Esophagus squamous epithelium (tissue), 5 donors: ENCODE results near the gene PLA2G4B. TPM values are rescaled to one million over a fixed set of nuclear protein-coding genes. Genes with fewer than 3 reads are reported as not detected.

Experiments
- DNase-seq: peaks from one replicate; lab custom pipeline; 2025; lab: John Stamatoyannopoulos, UW
- H3K27ac ChIP-seq, 4 donors: fragments of 200-600 bp; sonication (generic); one replicate each; pipeline ENCODE4 v1.5.1; 2016 to 2019; ENCODE audit warnings: mild to moderate bottlenecking in 1 of 4
- H3K27me3 ChIP-seq, 4 donors: fragments of 200-600 bp; sonication (generic); 1 replicate in 3 of 4; 2 replicates in 1 of 4; pipeline versions ENCODE4 v1.5.1 to v1.6.0; 2017 to 2021; ENCODE audit warnings: antibody characterized with exemption in 1 of 4
- H3K36me3 ChIP-seq, 3 donors: fragments of 200-600 bp; sonication (generic); one replicate each; pipeline ENCODE4 v1.5.1; 2016 to 2019
- H3K4me1 ChIP-seq, 3 donors: fragments of 200-600 bp; sonication (generic); one replicate each; pipeline ENCODE4 v1.5.1; 2017 to 2019
- H3K4me3 ChIP-seq, 4 donors: fragments of 200-600 bp; sonication (generic); 1 replicate in 3 of 4; 2 replicates in 1 of 4; pipeline ENCODE4 v1.5.1; 2016 to 2019; ENCODE audit warnings: mild to moderate bottlenecking in 2 of 4, moderate library complexity in 1 of 4
- H3K9me3 ChIP-seq, 3 donors: fragments of 200-600 bp; sonication (generic); one replicate each; pipeline ENCODE4 v1.5.1; 2016 to 2019
- POLR2A ChIP-seq, 4 donors: fragments of 450-650 bp; IDR thresholded peaks; one replicate each; pipeline ENCODE4 v1.6.1; 2017; ENCODE audit warnings: antibody characterized with exemption in 4 of 4, mild to moderate bottlenecking in 4 of 4, moderate library complexity in 3 of 4
- WGBS, 2 donors: methylation state at CpG; one replicate each; pipeline ENCODE4 v1.1.5; 2018; 5-methylcytosine and 5-hydroxymethylcytosine counted together
- intact Hi-C: fragments of 100-400 bp; cut with DNase I; formaldehyde crosslinking; loops from one replicate; pipeline ENCODE4 v1.15.0; 2022
- total RNA-seq, 4 donors: library from RNA; depleted of rRNA; stranded (reverse); fragments of >200 nt; gene quantifications; one replicate each; pipeline ENCODE4 v1.1.0, GENCODE V29; 2016
- TF ChIP-seq, protein P1 (sequence below), 6 experiments: fragments of 450-650 bp in 4 of 6; fragments of 200-600 bp in 2 of 6; sonication (generic) in 2 of 6; IDR thresholded peaks; one replicate each; pipeline ENCODE4 v1.5.1; 2016 to 2019; ENCODE audit warnings: antibody characterized with exemption in 6 of 6, mild to moderate bottlenecking in 4 of 6, moderate library complexity in 4 of 6
- donor health status: DM: yes; HTN: yes; CAD: no.

Gene PLA2G4B
- total RNA-seq, 4 donors from 2014 or later, result 26.5 to 58.9 (median 39.7) TPM

DNA sequence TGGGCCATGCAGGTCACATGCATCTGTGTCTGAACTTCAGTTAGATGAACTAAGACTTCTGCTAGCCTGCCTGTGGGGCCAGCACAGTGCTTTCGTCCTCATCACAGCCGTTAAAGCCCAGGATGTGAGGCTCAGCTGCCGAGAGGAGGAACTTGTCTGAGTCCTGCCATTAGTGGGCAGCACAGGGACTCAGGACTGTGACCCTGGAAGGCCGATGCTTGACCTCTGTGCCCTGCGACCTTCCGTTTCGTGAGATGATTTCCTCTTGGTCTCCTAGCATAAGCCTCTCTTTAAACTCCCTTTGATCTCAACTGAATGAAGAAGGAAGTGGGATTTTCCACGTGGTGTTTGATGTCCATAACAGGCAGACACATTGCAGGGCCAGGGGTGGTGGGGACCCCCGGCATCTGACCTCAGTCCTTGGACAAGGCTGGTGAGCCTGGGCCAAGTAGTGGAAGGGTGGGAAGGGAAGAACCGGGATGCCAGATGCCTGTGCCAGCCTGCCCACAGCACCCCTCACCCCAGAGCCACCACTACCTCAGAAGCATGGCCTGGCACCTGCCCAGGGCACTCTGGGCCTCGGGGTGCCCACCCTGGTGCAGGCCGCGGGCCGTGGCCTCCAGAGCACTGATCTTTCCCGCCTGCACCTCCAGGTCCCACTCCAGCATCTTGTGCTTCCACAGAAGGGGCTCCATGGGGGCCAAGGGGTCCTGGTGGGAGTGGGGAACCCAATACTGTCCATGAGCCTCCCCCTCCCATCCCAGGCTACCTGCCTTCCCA lies 21.6 kb downstream of the PLA2G4B start:
- WGBS, 2 donors, result 56 to 66% methylated on average over 5 to 7 of the region's 15 CpGs
- no peaks in the 10 kb centered on the region for H3K9me3 ChIP-seq
- H3K27me3 ChIP-seq, result peaks cover 0 to 22% (median 0%) of the 10 kb centered on the region in 4 donors
- no peaks in the 10 kb centered on the region for H3K36me3 ChIP-seq
- TF ChIP-seq POLR2A (IDR thresholded peaks at IDR 0.05), result no peak
- TF ChIP-seq, protein P1, sequence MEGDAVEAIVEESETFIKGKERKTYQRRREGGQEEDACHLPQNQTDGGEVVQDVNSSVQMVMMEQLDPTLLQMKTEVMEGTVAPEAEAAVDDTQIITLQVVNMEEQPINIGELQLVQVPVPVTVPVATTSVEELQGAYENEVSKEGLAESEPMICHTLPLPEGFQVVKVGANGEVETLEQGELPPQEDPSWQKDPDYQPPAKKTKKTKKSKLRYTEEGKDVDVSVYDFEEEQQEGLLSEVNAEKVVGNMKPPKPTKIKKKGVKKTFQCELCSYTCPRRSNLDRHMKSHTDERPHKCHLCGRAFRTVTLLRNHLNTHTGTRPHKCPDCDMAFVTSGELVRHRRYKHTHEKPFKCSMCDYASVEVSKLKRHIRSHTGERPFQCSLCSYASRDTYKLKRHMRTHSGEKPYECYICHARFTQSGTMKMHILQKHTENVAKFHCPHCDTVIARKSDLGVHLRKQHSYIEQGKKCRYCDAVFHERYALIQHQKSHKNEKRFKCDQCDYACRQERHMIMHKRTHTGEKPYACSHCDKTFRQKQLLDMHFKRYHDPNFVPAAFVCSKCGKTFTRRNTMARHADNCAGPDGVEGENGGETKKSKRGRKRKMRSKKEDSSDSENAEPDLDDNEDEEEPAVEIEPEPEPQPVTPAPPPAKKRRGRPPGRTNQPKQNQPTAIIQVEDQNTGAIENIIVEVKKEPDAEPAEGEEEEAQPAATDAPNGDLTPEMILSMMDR (IDR thresholded peaks at IDR 0.05), result no peak
- H3K4me3 ChIP-seq, result no peak overlapping the region
- intact Hi-C loops, result no loop called here
- peaks cover 0 to 32% (median 0%) of the 10 kb centered on the region in 3 donors for H3K4me1 ChIP-seq
- H3K27ac ChIP-seq, result no peak overlapping the region
- no peak for DNase-seq

- no peak overlapping the region for H3K4me3 ChIP-seq
- DNase-seq, result no peak
- H3K4me1 ChIP-seq, result peaks cover 0 to 24% (median 0%) of the 10 kb centered on the region in 3 donors
- peaks cover 0 to 9% (median 0%) of the 10 kb centered on the region in 4 donors for H3K27me3 ChIP-seq
- intact Hi-C loops, result no loop called here
- no peaks in the 10 kb centered on the region for H3K36me3 ChIP-seq
- H3K9me3 ChIP-seq, result no peaks in the 10 kb centered on the region
- H3K27ac ChIP-seq, result no peak overlapping the region
- TF ChIP-seq, protein P1 (IDR thresholded peaks at IDR 0.05), result no peak
- no peak for TF ChIP-seq POLR2A (IDR thresholded peaks at IDR 0.05)
- WGBS, 2 donors, result 91 to 92% methylated on average over 11 to 12 of the region's 18 CpGs
Measured at GRCh38 chr15:41861736-41862356, 23.2 kb downstream of the PLA2G4B start.

DNA sequence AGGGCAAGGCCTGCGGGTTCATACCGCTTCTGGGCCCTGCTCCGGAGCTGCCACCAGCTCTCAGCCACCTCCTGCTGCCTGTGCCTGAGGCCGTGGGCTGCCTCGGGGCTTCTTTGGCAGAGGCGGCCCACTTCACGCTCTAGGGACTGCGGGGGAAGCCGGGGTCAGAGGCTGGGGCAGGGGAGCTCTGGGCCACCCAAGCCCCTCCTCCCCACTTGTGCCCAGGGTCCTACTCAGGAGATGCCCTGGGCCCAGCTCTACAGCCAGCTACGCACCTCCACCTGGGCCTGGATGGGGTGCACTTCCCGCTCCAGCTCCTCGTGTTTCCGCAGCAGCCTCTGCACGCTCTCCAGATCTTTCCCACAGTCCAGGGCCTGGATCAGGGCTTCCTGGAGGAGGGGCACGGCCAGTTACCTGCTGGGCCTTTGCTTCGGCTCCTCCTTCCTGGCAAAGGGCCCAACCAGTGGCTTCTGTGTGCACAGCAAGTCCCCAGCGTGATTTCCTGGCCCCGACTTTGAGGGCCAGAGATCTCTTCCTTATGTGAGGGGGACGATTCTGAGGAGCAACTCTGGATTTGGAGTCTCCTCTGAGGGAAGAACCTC lies 24.0 kb downstream of the PLA2G4B start:
- H3K4me1 ChIP-seq, result peaks cover 0 to 24% (median 0%) of the 10 kb centered on the region in 3 donors
- TF ChIP-seq POLR2A (IDR thresholded peaks at IDR 0.05), result no peak
- TF ChIP-seq, protein P1 (IDR thresholded peaks at IDR 0.05), result no peak
- no peak overlapping the region for H3K27ac ChIP-seq
- 80 to 82% methylated on average over 7 to 10 of the region's 19 CpGs for WGBS, 2 donors
- H3K9me3 ChIP-seq, result no peaks in the 10 kb centered on the region
- DNase-seq, result no peak
- peaks cover 0 to 3% (median 0%) of the 10 kb centered on the region in 4 donors for H3K27me3 ChIP-seq
- intact Hi-C loops, result no loop called here
- no peaks in the 10 kb centered on the region for H3K36me3 ChIP-seq
- H3K4me3 ChIP-seq, result no peak overlapping the region

DNA sequence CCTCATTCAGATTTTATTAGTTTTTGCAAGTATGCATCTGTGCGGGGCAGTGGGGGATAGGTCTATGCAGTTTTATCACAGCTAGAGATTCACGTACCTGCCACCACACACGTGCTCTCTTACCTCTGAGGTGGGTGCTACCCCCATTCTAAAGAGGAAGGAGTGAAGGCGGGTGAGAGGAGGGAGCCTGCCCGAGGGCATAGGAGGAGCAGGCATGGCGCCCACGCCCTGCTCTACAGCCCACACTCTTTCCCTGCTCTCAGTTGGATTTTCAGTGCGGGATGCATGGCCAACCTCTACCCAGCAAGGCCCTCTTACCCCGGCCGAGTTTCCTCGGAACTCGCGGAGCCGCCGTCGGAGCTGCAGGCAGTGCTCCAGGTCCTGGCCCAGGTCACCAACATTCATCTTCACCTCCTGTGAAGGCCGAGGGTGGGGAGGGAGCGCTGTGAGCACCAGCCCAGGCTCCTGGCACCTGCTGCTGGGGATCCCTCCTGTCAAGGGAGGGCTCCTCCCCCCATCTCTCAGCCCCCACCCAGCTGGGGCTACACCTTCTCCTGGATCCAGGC lies 26.9 kb downstream of the PLA2G4B start:
- no peaks in the 10 kb centered on the region for H3K9me3 ChIP-seq
- WGBS, 2 donors, result 69 to 81% methylated on average over 4 to 11 of the region's 18 CpGs
- H3K4me3 ChIP-seq, result no peak overlapping the region
- peaks cover 0 to under 1% (median 0%) of the 10 kb centered on the region in 4 donors for H3K27me3 ChIP-seq
- DNase-seq, result no peak
- no peak overlapping the region for H3K27ac ChIP-seq
- H3K36me3 ChIP-seq, result no peaks in the 10 kb centered on the region
- H3K4me1 ChIP-seq, result peaks cover 0 to 21% (median 11%) of the 10 kb centered on the region in 3 donors
- intact Hi-C loops, result no loop called here
- TF ChIP-seq POLR2A (IDR thresholded peaks at IDR 0.05), result no peak
- TF ChIP-seq, protein P1 (IDR thresholded peaks at IDR 0.05), result no peak
